CD4-positive, alpha-beta T cell treated with Interleukin-21 for 1 hour (primary cell): ENCODE data around the gene PARL.

Experiments
- DNase-seq: peaks from one replicate; pipeline ENCODE4 v3.0.0-alpha.2; 2020

PARL gene

GRCh38 chr3:183845608-183846288, 38.9 kb downstream of the PARL start:
- DNase-seq, result no peak

- no peak for DNase-seq
These were observed 39.6 kb downstream of the PARL start for GRCh38 chr3:183845090-183845489.

GRCh38 chr3:183844606-183845005, 40.1 kb downstream of the PARL start:
- DNase-seq, result no peak

- DNase-seq, result no peak
These were observed 44.9 kb downstream of the PARL start for GRCh38 chr3:183839751-183840150.

- no peak for DNase-seq
These were observed 46.8 kb downstream of the PARL start for GRCh38 chr3:183837894-183838293.

GRCh38 chr3:183837390-183837789, 47.3 kb downstream of the PARL start:
- no peak for DNase-seq

- DNase-seq, result no peak
These were observed 51.2 kb downstream of the PARL start for GRCh38 chr3:183833516-183833915.

- DNase-seq, result no peak
These were observed 54.5 kb downstream of the PARL start for GRCh38 chr3:183830187-183830586.

- DNase-seq, result no peak
These were observed 55.2 kb downstream of the PARL start for GRCh38 chr3:183829466-183829865.

- no peak for DNase-seq
These were observed 56.2 kb downstream of the PARL start for GRCh38 chr3:183828538-183828870.

GRCh38 chr3:183827809-183828537, 56.7 kb downstream of the PARL start:
- no peak for DNase-seq

GRCh38 chr3:183826448-183827250, 58.0 kb downstream of the PARL start:
- no peak for DNase-seq

- DNase-seq, result peak; percentile 48
These were observed 59.1 kb downstream of the PARL start, which contains the start of gene MAP6D1 for GRCh38 chr3:183825456-183826161. MAP6D1 (minus strand) TSS chr3:183825577; CDS start chr3:183825547, 30 bp downstream.

- DNase-seq, result peak; percentile 11
These were observed 59.8 kb downstream of the PARL start for GRCh38 chr3:183824761-183825455.

- no peak for DNase-seq
These were observed 60.7 kb downstream of the PARL start for GRCh38 chr3:183823963-183824362.

GRCh38 chr3:183822631-183823030, 62.0 kb downstream of the PARL start:
- DNase-seq, result no peak

- DNase-seq, result no peak
These were observed 64.8 kb downstream of the PARL start for GRCh38 chr3:183819831-183820230.

- DNase-seq, result no peak
These were observed 65.7 kb downstream of the PARL start for GRCh38 chr3:183818706-183819624.

GRCh38 chr3:183818041-183818620, 66.5 kb downstream of the PARL start:
- DNase-seq, result no peak

- DNase-seq, result no peak
These were observed 67.0 kb downstream of the PARL start for GRCh38 chr3:183817639-183818038.
